HG03175 (cell line): ENCODE measurements around the gene OSBPL10.
"Not testable (repeated sequence)": the region's sequence is repeated elsewhere in the genome, so short reads cannot be mapped to it uniquely, and the experiment has no call there.

ENCODE experiments used
- ATAC-seq: cut with Tn5 transposase; IDR thresholded peaks from one replicate; pipeline ENCODE4 v1.9.1; 2021; ENCODE audit warnings: mild to moderate bottlenecking, moderate library complexity; ENCODE audit not compliant: unreplicated experiment

OSBPL10 gene, protein sequence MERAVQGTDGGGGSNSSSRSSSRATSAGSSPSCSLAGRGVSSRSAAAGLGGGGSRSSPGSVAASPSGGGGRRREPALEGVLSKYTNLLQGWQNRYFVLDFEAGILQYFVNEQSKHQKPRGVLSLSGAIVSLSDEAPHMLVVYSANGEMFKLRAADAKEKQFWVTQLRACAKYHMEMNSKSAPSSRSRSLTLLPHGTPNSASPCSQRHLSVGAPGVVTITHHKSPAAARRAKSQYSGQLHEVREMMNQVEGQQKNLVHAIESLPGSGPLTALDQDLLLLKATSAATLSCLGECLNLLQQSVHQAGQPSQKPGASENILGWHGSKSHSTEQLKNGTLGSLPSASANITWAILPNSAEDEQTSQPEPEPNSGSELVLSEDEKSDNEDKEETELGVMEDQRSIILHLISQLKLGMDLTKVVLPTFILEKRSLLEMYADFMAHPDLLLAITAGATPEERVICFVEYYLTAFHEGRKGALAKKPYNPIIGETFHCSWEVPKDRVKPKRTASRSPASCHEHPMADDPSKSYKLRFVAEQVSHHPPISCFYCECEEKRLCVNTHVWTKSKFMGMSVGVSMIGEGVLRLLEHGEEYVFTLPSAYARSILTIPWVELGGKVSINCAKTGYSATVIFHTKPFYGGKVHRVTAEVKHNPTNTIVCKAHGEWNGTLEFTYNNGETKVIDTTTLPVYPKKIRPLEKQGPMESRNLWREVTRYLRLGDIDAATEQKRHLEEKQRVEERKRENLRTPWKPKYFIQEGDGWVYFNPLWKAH

DNA sequence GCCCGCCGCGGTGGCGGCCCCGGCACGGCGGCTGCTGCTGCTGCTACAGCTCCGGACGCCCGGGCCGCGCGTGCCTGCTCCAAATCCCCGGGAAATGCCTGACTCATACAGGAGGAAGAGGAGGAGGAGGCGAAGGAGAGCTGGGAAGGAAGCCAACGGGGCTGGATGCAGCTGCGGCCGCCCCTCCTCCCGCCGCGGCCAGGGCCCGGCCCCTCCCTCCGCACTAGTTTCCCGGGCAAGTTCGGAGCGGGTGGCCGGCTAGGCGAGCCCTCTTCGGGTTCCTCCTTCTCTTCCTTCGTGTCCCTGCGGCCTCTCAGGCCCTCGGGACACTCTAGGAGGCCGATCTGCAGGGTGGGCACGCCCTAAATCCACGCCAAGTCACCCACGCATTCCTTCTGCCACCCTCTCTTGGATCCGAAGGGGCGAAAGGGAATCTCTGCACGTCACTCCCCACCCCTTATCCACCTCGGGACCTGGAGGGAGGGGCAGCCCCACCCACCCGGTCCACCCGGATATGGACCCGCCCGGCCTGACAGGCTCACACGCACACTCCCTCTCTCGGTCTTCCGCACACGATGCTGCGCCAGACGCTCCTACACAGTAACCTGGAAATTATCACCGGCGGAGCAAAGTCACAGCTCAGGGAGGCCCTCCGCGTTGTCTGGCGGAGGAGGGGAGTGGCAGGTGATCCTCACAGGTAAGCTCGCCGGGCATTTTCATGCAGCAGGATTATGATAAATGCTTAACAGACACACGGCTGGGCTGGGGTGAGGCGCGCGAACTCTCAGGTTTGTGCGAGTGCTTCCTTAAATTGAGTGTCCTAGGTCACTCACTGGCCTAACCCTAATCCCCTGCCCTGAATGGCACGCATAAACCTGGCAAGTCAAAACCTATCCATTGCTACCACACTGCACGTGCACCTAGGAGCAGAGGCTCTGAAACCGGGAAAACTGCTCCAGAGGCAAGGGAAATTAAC lies at the start of gene OSBPL10, which contains the start of gene ZNF860:
TSS of gene OSBPL10 (minus strand) at position 57 of the 976 bp plus-strand sequence. CDS start 83 bp downstream, outside the sequence.
TSS of gene ZNF860 (plus strand) at position 545 of the 976 bp plus-strand sequence. CDS start 7,330 bp downstream, outside the sequence.
- ATAC-seq, result peak; percentile 14

DNA sequence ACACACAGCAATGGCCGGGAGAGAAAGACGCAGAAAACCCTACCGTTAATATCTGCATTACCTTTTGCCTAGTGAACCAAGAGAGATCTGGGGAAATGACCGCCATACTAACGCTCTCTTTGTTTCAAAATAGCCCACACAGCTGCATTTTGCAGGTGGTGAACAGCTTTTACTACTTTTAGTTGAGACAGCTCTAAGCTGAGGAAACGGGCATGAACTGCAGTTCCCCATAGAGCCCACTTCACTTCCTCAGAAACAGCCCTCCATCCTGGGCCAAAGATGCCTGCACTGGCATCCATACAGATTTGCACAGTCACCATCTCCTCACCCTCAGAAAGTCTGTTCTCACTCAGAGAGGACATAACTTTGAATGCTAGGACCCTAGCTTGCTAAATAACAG lies 45.5 kb upstream of the OSBPL10 start:
- no peak for ATAC-seq

DNA sequence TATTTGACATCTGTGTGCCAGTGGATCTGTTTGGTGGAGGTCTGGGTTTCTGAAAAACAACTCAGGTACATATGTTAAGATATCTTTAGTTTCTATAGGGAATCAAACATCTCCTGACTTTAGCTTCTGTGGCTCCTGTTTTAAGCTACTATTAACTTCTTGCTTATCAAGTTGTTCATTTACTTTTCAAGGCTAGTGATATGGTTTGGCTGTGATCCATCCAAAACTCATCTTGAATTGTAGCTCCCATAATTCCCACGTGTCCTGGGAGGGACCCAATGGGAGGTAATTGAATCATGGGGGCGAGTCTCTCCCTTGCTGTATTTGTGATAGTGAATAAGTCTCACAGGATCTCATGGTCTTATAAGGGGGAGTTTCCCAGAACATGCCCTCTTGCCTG lies 41.9 kb upstream of the OSBPL10 start:
- no peak for ATAC-seq

DNA sequence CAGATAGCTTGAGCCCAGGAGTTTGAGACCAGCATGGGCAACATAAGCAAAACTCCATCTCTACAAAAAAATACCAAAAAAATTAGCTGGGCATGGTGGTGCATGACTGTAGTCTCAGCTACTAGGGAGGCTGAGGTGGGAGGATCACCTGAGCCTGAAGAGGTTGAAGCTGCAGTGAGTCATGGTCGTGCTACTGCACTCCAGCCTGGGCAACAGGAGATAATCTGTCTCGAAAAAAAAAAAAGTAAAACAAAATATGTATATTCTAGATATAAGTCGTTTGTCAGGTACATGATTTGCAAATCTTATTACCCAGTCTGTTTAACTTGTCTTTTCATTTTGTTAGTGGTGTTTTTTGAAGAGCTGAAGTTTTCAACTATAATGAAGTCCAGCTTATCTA lies 40.7 kb upstream of the OSBPL10 start:
- ATAC-seq, result no peak

DNA sequence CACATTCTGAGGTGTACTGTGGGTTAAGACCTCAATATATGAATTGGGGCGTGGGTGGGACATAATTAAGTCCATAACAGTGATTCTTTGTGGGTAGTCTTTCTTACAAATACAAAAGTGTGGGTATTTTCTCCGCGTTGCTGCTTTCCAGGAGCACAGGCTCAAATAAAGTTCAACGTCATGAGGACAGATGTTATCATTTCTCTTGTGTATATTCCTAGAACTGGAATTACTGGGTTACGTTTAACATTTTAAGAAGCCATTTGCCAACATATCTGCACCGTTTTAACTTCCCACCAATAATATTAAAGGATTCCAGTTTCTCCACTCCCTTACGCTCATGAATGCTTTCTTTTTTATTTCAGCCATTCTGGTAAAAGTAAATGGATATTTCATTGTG lies 40.1 kb upstream of the OSBPL10 start:
- no peak for ATAC-seq

DNA sequence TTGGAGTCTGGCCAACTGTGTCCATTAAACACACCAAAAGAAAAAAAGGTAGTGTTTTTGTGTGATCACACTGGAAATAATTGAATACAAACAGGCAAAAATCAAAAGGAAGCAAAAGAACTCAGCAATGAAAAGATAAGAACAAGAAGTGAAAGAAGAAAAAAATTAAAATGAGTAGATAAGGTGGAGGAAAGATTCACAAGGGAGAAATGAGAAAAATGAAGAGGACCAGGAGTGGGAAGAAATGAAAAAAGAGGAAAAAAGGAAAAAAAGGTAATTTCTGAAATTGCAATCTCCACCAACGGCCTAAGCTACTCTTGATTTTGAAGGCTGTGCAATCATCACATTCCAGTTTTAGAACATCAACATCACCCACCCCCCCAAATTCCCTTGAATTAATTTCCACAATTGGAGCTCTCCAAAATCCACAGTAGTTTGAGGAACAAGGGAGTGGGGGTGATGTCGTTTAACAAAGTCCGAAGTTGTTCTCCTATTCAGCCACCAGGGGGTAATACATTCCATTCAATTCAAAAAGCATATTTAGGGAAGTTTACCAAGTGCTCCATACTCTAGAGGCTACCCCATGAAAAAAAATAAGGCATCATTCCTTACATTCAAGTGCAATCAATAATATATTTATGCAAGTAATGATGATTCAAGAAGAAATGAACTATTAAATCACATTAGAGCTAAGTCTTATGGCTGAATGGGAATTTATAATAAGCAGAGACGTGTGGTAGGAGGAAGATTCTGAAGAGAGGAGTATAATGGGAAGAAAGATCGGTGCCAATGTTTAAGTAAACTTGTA lies 37.9 kb upstream of the OSBPL10 start:
- ATAC-seq, result no peak

DNA sequence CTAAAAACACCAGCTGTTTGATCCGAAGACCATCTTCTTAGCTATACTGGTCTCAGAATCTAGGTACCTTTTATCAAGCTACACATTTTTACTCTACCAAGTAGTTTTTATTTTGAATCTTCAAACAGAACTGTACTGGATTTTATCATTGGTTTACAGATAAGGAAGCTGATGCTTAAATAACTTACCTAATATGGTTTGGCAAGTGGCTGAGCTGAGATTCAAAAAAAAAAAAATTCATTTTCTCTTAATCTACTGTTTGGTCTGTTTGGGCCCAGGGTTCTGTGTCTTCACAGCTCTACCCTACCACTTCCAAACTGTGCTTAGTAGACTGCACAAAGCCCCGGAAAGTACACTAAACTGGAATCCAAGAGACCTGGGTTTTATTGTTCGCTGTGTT lies 36.2 kb upstream of the OSBPL10 start:
- no peak for ATAC-seq

DNA sequence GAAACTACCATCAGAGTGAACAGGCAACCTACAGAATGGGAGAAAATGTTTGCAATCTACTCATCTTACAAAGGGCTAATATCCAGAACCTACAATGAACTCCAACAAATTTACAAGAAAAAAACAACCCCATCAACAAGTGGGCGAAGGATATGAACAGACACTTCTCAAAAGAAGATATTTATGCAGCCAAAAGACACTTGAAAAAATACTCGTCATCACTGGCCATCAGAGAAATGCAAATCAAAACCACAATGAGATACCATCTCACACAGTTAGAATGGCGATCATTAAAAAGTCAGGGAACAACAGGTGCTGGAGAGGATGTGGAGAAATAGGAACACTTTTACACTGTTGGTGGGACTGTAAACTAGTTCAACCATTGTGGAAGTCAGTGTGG lies 34.6 kb upstream of the OSBPL10 start:
- ATAC-seq, result not testable (repeated sequence)

DNA sequence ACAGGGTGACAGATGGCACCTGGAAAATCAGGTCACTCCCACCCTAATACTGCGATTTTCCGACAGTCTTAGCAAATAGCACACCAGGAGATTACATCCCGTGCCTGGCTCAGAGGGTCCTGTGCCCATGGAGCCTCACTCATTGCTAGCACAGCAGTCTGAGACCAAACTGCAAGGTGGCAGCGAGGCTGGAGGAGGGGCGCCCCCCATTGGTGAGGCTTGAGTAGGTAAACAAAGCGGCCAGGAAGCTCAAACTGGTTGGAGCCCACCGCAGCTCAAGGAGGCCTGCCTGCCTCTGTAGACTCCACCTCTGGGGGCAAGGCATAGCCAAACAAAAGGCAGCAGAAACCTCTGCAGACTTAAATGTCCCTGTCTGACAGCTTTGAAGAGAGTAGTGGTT lies 29.6 kb upstream of the OSBPL10 start:
- ATAC-seq, result not testable (repeated sequence)

DNA sequence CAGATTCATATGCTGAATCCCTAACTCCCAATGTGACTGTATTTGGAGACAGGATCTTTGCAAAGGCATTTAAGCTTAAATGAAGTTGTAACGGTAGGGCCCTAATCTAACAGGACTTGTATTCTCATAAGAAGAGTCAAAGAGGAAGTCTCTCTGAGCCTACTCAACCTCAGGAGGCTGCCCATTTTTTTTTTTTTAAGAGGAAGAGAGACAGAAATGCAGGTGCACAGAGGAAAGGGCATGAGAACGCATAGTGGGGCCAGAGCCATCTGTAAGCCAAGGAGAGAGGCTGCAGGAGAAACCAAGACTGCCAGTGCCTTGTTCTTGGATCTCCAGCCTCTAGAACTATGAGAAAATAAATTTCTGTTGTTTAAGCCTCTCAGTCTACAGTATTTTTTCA lies 28.9 kb upstream of the OSBPL10 start:
- ATAC-seq, result no peak

DNA sequence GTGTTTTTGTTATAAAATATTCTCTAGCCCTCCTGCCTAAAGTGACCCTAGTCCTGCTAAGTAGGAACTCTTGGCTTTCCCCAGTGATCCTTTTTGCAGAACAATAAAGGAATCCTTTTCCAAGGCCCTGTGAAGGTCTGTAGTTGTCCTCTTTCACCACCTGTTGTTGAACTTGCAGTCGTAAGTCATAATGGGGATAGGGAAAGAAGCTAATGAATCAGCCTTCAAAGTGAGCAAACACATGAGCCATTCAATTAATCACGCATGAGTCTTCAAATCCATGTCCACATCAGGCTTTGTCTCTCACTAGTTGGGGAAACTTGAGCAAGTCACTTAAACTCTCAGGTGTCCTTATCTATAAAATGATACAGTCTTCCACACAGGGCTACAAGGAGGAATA lies 28.0 kb upstream of the OSBPL10 start:
- no peak for ATAC-seq

DNA sequence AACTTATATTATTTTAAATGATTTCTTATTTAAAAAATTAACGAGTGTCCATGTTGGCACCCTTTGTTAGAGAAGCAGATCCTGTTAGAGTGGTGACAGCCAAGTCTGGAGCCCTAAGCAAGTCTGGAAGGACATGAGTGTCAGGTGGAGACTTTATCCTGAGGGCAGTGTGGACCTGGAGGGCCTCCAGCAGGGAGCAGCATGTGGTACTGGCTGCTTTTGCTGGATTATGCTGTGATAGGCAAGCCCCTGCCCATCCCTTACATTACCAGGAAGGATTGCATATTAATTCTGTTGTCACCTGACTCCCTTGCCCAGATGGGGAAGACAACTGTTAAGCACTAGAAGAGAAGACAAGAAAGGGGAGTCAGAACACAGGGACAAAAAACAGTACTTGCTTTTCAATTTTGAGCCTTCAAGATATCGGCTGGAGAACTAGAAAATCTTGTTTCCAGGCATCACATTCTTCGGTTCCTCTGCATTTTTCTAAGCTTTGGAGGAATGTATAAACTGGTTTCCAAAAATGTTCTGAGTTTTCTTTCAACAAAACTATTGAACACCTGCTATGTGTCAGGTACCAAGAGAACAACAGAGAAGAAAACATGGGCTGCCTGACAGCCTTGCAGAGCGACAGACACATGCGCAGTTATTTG lies 23.2 kb upstream of the OSBPL10 start:
- no peak for ATAC-seq

DNA sequence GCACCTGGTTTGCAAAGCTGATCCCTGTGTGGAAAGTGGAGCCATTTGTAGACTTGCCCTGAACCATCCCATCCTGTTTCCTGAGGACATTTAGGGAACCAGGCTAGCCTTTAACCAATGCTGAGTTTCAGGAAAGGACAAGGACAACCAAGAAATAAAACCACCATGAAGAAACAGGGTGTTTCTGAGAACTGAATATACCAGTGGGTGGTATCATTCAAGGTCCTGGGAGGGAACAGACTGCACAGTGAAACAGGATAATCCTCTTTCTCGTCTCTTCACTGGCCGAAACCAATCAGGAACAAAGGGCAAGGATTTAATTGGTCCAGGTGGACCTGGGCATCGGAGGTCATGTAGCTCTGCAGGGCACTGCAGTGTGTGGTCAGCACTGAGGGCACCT lies 22.3 kb upstream of the OSBPL10 start:
- no peak for ATAC-seq

DNA sequence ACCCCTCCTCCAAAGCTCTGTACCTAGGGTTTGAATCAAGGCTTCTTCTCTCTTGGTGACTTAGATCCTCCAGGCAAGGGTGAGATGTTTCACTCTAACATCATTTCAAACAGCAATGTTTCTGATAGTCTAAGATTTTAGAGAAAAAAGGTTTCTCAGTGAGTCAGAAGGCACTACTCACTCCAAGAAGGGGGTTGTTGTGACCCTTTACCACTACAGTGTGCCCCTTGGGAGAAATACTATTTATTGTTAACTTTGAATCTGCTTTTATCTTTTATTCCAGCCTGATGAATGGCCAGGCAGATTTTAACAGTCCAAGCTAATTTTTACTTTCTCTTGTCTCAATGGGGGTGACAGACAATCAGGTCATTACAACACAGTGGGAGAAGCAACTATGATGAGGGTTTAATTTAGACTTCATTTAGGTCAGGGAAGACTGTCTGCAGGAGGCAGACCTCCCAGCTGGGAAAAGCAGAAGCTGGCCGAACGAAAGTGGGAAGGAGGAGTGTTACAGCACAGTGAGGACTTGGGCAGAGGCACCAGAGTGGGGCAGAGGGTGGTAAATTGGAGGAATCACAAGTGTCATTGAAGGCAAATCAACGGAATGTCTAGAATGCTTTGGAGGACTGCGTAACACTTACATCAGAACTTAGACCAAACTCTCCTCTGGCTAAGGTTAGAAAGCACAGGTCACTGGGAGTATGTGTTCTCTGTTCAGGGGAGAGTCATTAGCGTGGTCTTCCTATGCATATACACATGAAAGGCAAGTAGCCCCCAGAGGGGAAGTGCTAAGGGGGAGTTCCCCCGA lies 21.7 kb upstream of the OSBPL10 start:
- ATAC-seq, result no peak

DNA sequence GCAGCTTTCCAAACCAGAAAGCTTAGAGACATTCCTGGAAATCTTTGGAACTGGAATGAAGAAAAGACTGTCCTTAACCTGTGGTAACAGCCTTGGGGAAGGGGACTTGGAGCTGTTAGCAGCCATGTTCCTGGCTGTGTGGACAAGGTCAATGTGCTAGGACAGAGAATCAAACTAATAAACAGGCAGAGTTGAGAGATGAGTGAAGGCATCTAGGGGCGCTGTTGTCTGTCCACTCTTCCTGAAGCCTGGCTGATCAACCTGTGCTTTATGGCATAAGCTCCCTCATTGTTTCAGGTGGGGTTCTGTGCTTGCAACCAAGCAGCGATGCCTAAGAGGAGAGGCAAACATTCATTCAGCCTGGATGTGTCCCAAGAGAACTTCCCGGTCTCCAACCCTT lies 19.8 kb upstream of the OSBPL10 start:
- ATAC-seq, result no peak

DNA sequence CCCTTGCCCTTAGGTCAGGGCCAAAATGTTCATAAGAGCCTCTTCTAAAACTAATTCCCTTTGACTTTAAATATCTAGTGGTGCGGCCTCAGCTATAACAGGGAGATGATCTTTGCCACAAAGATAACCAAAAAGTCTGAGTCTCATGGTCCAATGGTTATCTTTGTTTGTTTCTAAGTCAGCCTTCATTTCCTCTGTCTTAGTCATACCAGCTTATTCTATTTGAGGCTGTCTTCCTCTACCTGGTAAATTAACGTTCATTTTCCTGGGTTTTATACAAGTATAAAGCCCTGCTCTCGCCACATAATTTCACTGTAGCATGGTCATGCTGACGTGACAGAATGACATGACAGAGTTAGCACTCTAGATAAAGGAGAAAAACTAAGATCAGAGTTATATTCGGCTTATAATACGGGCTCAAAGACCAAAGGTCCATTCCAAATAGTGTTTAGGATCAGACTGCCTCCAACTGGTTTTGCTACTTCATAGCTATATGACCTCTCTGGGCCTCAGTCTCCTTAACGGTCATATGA lies 18.9 kb upstream of the OSBPL10 start:
- ATAC-seq, result no peak

DNA sequence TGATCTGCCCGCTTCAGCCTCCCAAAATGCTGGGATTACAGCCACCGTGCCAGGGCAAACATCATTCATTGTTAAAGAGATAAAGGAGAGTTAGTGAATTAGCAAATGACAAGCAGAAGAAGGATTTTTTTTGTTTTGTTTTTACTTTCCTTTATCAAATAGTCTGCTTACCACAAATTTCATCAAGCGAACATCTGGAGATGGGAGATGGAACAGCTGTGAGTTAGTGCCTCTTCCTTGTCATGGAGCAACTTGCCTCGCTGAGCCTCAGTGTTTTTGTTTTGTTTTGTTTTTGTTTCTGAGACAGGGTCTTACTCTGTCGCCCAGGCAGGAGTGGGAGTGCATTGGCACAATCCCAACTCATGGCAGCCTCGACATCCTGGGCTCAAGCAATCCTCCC lies 16.4 kb upstream of the OSBPL10 start:
- no peak for ATAC-seq

DNA sequence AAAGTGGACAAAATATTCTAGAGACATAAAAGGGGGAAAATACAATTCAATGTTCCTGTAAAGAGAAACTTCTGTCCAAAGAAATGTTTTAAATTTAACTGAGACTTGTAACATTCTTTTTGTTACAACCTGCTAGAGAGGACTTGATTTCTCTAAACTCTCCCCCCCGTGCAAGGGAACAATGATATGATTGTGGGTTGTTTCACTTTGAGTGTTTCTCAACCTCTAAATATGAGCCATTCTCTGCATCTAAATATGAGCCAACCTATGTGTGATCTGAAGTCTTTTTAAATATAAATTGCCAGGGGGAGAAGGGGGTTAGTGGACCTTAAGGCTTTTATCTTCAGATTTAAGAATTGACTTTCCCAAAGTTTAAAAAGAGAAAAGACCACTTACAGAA lies 15.1 kb upstream of the OSBPL10 start:
- no peak for ATAC-seq
